WTC11 (cell line): ENCODE results near the gene MAPKAP1. TPM values are rescaled to one million over a fixed set of nuclear protein-coding genes. Genes with fewer than 3 reads are reported as not detected.

ENCODE experiments used
- ATAC-seq: fragments of 200-7000 bp; cut with Tn5 transposase; 2 replicates; pipeline ENCODE4 v1.10.0; 2021; ENCODE audit warnings: mild to moderate bottlenecking, moderate library complexity
- CTCF ChIA-PET: fragments of 300-600 bp; sonication (Branson Sonifier 250); formaldehyde crosslinking; loops from one replicate; lab custom pipeline; 2021; ENCODE audit warnings: antibody characterized with exemption; lab: Charles Lee
- POLR2A ChIA-PET: fragments of 350-600 bp; sonication (Branson Sonifier 250); formaldehyde crosslinking; loops from one replicate; lab custom pipeline; 2021; ENCODE audit warnings: antibody characterized with exemption; lab: Charles Lee
- DNase-seq: peaks from one replicate; pipeline ENCODE4 v3.0.0; 2021; ENCODE audit warnings: low spot score
- H3K27ac Mint-ChIP-seq: 2 replicates; pipeline ENCODE4 v1.8.0; 2021; ENCODE audit warnings: mixed read lengths
- H3K27me3 Mint-ChIP-seq: 2 replicates; pipeline ENCODE4 v1.8.0; 2021; ENCODE audit warnings: low read depth, mild to moderate bottlenecking, moderate library complexity, mixed read lengths
- H3K36me3 Mint-ChIP-seq: 2 replicates; pipeline ENCODE4 v1.8.0; 2021; ENCODE audit warnings: mixed read lengths
- H3K4me1 Mint-ChIP-seq: 2 replicates; pipeline ENCODE4 v1.8.0; 2022; ENCODE audit warnings: mixed read lengths
- H3K4me3 Mint-ChIP-seq: 2 replicates; pipeline ENCODE4 v1.8.0; 2021; ENCODE audit warnings: mild to moderate bottlenecking, moderate library complexity, mixed read lengths
- H3K9me3 Mint-ChIP-seq: 2 replicates; pipeline ENCODE4 v1.8.0; 2021; ENCODE audit warnings: mixed read lengths
- ATF1 ChIP-seq: sonication (generic); formaldehyde crosslinking; IDR thresholded peaks from 2 replicates; pipeline ENCODE4 v1.8.1; 2023; ENCODE audit warnings: mild to moderate bottlenecking, moderate library complexity, missing genetic modification reagents
- ELF4 ChIP-seq: sonication (generic); formaldehyde crosslinking; IDR thresholded peaks from 2 replicates; pipeline ENCODE4 v1.8.1; 2022; ENCODE audit warnings: low read depth, mild to moderate bottlenecking, moderate library complexity, missing genetic modification reagents
- EMX1 ChIP-seq: fragments of 250-450 bp; sonication (Bioruptor Pico); IDR thresholded peaks from 2 replicates; pipeline ENCODE4 v1.8.0; 2021; ENCODE audit warnings: mild to moderate bottlenecking
- ESRRA ChIP-seq: sonication (generic); formaldehyde crosslinking; IDR thresholded peaks from 2 replicates; pipeline ENCODE4 v1.8.1; 2022; ENCODE audit warnings: mild to moderate bottlenecking, missing genetic modification reagents, borderline replicate concordance
- GABPB1 ChIP-seq: sonication (generic); formaldehyde crosslinking; IDR thresholded peaks from 2 replicates; pipeline ENCODE4 v1.8.1; 2023; ENCODE audit warnings: mild to moderate bottlenecking, missing genetic modification reagents
- JUN ChIP-seq: sonication (generic); formaldehyde crosslinking; IDR thresholded peaks from 2 replicates; pipeline ENCODE4 v1.8.0; 2023; ENCODE audit warnings: mild to moderate bottlenecking, missing genetic modification reagents
- MXD4 ChIP-seq: fragments of 250-450 bp; sonication (Bioruptor Pico); IDR thresholded peaks from 2 replicates; pipeline ENCODE4 v1.8.0; 2021; ENCODE audit warnings: mild to moderate bottlenecking, moderate library complexity, borderline replicate concordance
- NR1H2 ChIP-seq: sonication (generic); formaldehyde crosslinking; IDR thresholded peaks from 2 replicates; pipeline ENCODE4 v1.9.0; 2021; ENCODE audit warnings: mild to moderate bottlenecking, moderate library complexity, missing genetic modification reagents
- PRRX2 ChIP-seq: fragments of 250-450 bp; sonication (Bioruptor Pico); IDR thresholded peaks from 2 replicates; pipeline ENCODE4 v1.8.0; 2021; ENCODE audit warnings: mild to moderate bottlenecking
- SMAD4 ChIP-seq: sonication (generic); formaldehyde crosslinking; IDR thresholded peaks from 2 replicates; pipeline ENCODE4 v1.8.0; 2022; ENCODE audit warnings: mild to moderate bottlenecking, missing genetic modification reagents
- ZNF425 ChIP-seq: fragments of 250-450 bp; sonication (Bioruptor Pico); conservative IDR thresholded peaks from 2 replicates; pipeline ENCODE4 v1.9.0; 2021; ENCODE audit warnings: mild to moderate bottlenecking
- ZNF512 ChIP-seq: sonication (generic); formaldehyde crosslinking; IDR thresholded peaks from 2 replicates; pipeline ENCODE4 v1.8.1; 2022; ENCODE audit warnings: missing genetic modification reagents, borderline replicate concordance
- ZNF671 ChIP-seq: fragments of 250-450 bp; sonication (Bioruptor Pico); IDR thresholded peaks from 2 replicates; pipeline ENCODE4 v1.8.0; 2021; ENCODE audit warnings: mild to moderate bottlenecking
- total RNA-seq: library from RNA; stranded (reverse); gene quantifications from 3 replicates; pipeline ENCODE4 v1.2.3, GENCODE V29; 2021
- TF ChIP-seq, protein P1 (sequence below): sonication (generic); formaldehyde crosslinking; IDR thresholded peaks from 2 replicates; pipeline ENCODE4 v1.8.0; 2023; ENCODE audit warnings: missing genetic modification reagents
- TF ChIP-seq, protein P2 (sequence below): sonication (generic); formaldehyde crosslinking; IDR thresholded peaks from 2 replicates; pipeline ENCODE4 v1.8.1; 2022; ENCODE audit warnings: mild to moderate bottlenecking, moderate library complexity, missing genetic modification reagents
- TF ChIP-seq, protein P3 (sequence below): fragments of 250-450 bp; sonication (Bioruptor Pico); IDR thresholded peaks from 2 replicates; pipeline ENCODE4 v2.1.2; 2022; ENCODE audit warnings: mild to moderate bottlenecking, moderate library complexity

MAPKAP1 gene
- total RNA-seq, 1 experiment from 2014 or later = 111 TPM

DNA sequence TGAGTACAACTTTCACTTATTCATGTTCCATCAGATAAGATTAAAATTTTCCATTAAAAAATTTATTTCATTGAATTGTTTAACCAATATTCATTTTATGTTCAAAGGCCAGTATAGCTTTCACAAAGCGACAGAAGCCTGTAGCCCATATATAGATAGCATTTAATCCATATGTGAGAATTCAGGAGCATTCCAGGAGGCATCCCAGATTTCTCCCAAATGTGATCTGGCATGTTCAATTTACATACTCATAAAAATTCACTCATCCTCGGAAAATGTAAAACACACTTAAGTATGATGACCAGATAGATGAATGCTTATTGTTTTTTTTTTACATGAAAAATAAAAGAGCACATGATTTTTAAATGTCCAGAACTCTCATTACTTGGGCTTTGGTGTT, 141.9 kb downstream of the MAPKAP1 start:
- CTCF ChIA-PET = interaction anchor here (0.7 kb wide), 1 partner anchor 153 kb away, joined by 4 read pairs; no protein-coding TSS in a partner anchor
- TF ChIP-seq, protein P1, sequence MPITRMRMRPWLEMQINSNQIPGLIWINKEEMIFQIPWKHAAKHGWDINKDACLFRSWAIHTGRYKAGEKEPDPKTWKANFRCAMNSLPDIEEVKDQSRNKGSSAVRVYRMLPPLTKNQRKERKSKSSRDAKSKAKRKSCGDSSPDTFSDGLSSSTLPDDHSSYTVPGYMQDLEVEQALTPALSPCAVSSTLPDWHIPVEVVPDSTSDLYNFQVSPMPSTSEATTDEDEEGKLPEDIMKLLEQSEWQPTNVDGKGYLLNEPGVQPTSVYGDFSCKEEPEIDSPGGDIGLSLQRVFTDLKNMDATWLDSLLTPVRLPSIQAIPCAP = no peak
- TF ChIP-seq GABPB1 (CRISPR knock-in tag) = no peak
- TF ChIP-seq, protein P2, sequence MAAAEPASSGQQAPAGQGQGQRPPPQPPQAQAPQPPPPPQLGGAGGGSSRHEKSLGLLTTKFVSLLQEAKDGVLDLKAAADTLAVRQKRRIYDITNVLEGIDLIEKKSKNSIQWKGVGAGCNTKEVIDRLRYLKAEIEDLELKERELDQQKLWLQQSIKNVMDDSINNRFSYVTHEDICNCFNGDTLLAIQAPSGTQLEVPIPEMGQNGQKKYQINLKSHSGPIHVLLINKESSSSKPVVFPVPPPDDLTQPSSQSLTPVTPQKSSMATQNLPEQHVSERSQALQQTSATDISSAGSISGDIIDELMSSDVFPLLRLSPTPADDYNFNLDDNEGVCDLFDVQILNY = no peak
- TF ChIP-seq ELF4 = no peak
- no peak for TF ChIP-seq PRRX2 (CRISPR knock-in tag)
- no peak for TF ChIP-seq JUN (CRISPR knock-in tag)
- no peak for TF ChIP-seq ZNF671 (CRISPR knock-in tag)
- TF ChIP-seq, protein P3, sequence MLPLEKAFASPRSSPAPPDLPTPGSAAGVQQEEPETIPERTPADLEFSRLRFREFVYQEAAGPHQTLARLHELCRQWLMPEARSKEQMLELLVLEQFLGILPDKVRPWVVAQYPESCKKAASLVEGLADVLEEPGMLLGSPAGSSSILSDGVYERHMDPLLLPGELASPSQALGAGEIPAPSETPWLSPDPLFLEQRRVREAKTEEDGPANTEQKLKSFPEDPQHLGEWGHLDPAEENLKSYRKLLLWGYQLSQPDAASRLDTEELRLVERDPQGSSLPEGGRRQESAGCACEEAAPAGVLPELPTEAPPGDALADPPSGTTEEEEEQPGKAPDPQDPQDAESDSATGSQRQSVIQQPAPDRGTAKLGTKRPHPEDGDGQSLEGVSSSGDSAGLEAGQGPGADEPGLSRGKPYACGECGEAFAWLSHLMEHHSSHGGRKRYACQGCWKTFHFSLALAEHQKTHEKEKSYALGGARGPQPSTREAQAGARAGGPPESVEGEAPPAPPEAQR (CRISPR knock-in tag) = no peak
- TF ChIP-seq ESRRA = no peak
- no peak for TF ChIP-seq NR1H2 (CRISPR knock-in tag)
- TF ChIP-seq MXD4 = no peak
- no peak for TF ChIP-seq SMAD4 (CRISPR knock-in tag)
- TF ChIP-seq, all 79 proteins: peak for 0
- Mint-ChIP-seq H3K9me3 (peaks cover 4% of the 10 kb centered on the region), H3K36me3 (peaks cover 3% of the 10 kb centered on the region), H3K4me1 (peaks cover 8% of the 10 kb centered on the region), H3K4me3 (no peak overlapping the region), H3K27ac (no peak overlapping the region), H3K27me3 (no peaks in the 10 kb centered on the region)
- POLR2A ChIA-PET = no interaction called here
- DNase-seq = no peak
- no peak for ATAC-seq

- no peak overlapping the region for H3K4me3 Mint-ChIP-seq
Observed at GRCh38 chr9:125564631-125565030, 142.4 kb downstream of the MAPKAP1 start.

More at GRCh38 chr9:125564631-125565030, 142.4 kb downstream of the MAPKAP1 start:
- Mint-ChIP-seq H3K27ac (no peak overlapping the region; the same call in 1 of the 2 replicates), H3K36me3 (no peaks in the 10 kb centered on the region), H3K4me1 (peaks cover 8% of the 10 kb centered on the region), H3K27me3 (no peaks in the 10 kb centered on the region), H3K9me3 (no peaks in the 10 kb centered on the region)
- ChIA-PET POLR2A (no interaction called here), CTCF (no interaction called here)
- ATAC-seq = no peak
- DNase-seq = no peak
- TF ChIP-seq ELF4 (no peak), ZNF671 (CRISPR knock-in tag) (no peak), EMX1 (no peak), ATF1 (CRISPR knock-in tag) (no peak), ZNF512 (CRISPR knock-in tag) (no peak), ZNF425 (CRISPR knock-in tag) (no peak)
- TF ChIP-seq, protein P3 (CRISPR knock-in tag) = no peak
